ENCODE data around the gene CELF5.
"Not testable (repeated sequence)": the region's sequence is repeated elsewhere in the genome, so short reads cannot be mapped to it uniquely, and the experiment has no call there.

Gene CELF5

DNA sequence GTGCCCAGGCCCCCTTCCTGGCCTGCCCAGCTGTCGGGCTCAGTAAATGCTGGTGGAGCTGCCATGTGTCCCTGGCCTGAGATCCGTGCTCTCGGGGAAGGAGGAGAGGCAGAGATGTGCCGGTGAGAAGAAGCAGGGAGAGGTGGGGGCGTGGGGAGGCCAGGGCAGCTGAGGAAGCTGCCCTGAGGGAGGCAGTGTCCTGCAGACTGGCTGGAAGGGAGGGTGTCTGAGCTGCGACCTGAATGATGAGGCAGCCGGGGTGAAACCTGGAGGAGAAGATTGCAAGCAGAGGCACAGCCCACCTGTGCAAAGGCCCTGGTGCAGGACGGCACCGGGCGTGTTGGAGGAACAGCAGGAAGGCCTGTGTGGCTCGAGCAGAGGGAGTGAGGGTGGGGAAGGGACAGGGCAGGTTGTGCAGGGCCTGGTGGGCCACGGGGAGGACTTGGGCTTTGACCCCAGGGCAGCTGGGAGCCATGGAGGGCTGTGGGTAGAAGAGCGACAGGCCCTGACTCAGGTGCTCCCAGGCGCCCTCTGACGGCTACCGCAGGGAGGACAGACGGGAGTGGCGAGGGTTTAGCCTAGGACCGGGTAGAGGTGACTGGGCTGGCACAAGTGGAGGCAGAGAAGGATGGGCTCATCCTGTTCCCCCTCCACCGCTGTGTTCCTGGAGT is 14.0 kb upstream of the CELF5 start:
- peak; percentile 84 for DNase-seq
- no peak overlapping the region for H3K27ac Mint-ChIP-seq
- peaks cover 30% of the 10 kb centered on the region for H3K36me3 Mint-ChIP-seq (ENCODE audit: low read depth)
- no peaks in the 10 kb centered on the region for H3K9me3 Mint-ChIP-seq
- H3K4me1 Mint-ChIP-seq (ENCODE audit: low read depth), result no peaks in the 10 kb centered on the region
- no peaks in the 10 kb centered on the region for H3K27me3 Mint-ChIP-seq
- H3K4me3 Mint-ChIP-seq, result no peak overlapping the region

DNA sequence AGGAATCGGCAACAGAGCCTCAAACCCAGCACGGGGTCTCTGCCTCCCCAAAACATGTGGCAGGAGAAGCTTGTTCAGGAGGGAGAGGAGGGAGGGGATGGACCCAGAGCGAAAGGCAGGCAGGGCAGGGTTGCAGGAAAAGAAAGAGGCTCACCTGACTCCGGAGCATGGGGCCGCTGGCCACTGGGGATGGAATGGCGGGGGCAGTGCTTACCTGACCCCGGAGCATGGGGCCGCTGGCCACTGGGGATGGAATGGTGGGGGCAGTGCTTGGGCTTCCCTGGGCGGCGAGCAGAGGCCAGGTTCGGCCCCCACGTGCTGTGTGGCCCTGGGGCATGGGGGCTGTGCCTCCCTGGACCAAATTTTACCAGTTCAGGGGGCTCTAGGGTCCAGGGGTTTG is 13.3 kb upstream of the CELF5 start:
- H3K9me3 Mint-ChIP-seq, result no peaks in the 10 kb centered on the region
- no peak overlapping the region for H3K27ac Mint-ChIP-seq
- DNase-seq, result no peak
- H3K4me3 Mint-ChIP-seq, result no peak overlapping the region
- peaks cover 26% of the 10 kb centered on the region for H3K36me3 Mint-ChIP-seq (ENCODE audit: low read depth)
- H3K4me1 Mint-ChIP-seq (ENCODE audit: low read depth), result no peaks in the 10 kb centered on the region
- no peaks in the 10 kb centered on the region for H3K27me3 Mint-ChIP-seq

DNA sequence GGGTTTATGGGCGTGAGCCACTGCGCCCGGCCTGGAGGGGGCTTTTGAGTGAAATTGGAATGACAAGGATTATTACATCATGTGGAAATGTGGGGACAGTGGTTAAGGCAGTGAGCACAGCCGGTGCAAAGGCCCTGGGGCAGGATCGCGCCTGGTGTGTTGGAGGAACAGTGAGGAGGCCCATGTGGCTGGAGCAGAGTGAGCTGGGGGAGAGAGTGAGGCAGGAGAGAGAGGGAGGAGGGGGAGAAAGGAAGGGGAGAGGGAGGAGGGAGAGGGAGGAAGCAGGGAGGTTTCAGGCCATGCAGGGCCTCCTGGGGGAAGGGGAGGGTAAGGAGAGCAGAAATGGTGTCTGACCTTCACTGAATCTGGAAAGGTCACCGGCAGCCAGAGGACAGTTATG is 11.3 kb upstream of the CELF5 start:
- no peak for DNase-seq
- peaks cover 18% of the 10 kb centered on the region for H3K36me3 Mint-ChIP-seq (ENCODE audit: low read depth)

DNA sequence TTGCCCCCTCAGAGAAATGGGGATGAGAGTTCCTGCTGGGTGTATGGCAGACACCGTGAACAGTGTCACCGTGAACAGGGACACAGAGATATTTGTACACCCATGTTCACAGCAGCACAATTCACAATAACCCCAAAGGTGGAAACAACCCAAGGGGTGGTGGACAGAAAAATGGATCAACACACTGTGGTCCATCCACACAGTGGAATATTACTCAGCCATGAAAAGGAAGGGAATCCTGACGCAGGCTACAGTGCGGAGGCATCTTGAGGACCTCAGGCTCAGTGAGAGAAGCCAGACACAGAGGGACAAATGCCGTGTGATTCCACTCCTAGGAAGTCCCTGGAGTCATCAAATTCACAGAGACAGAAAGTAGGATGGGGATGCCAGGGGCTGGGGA is 7.6 kb upstream of the CELF5 start:
- Mint-ChIP-seq H3K27ac (no peak overlapping the region), H3K36me3 (ENCODE audit: low read depth) (peaks cover 6% of the 10 kb centered on the region), H3K4me3 (no peak overlapping the region), H3K9me3 (no peaks in the 10 kb centered on the region), H3K4me1 (ENCODE audit: low read depth) (no peaks in the 10 kb centered on the region), H3K27me3 (no peaks in the 10 kb centered on the region)
- DNase-seq, result no peak

More for the DNA sequence above, 11.3 kb upstream of the CELF5 start:
- Mint-ChIP-seq H3K4me1 (ENCODE audit: low read depth) (no peaks in the 10 kb centered on the region), H3K4me3 (no peak overlapping the region), H3K27ac (no peak overlapping the region), H3K27me3 (no peaks in the 10 kb centered on the region), H3K9me3 (no peaks in the 10 kb centered on the region)

DNA sequence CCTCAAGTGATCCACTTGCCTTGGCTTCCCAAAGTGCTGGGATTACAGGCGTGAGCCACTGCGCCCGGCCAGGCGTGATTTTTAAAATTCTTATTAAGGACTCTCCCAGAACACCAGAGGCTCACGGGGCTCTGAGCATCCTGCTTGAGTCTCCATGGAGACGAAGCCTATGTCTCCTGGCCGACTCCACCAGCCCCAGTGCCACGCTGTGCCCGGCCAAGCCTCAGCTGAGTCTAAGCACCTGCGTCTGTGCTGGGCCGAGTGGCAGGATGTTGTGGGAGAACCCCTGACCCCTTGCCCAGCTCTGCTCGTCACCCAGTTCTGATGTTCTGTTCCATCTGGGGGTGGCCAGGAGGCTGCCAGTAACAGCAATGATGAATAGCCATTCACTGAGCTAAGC is 3.9 kb upstream of the CELF5 start:
- peaks cover 6% of the 10 kb centered on the region for H3K27me3 Mint-ChIP-seq
- no peaks in the 10 kb centered on the region for H3K9me3 Mint-ChIP-seq
- peaks cover 6% of the 10 kb centered on the region for H3K36me3 Mint-ChIP-seq (ENCODE audit: low read depth)
- no peak for DNase-seq
- no peak overlapping the region for H3K27ac Mint-ChIP-seq
- no peaks in the 10 kb centered on the region for H3K4me1 Mint-ChIP-seq (ENCODE audit: low read depth)
- no peak overlapping the region for H3K4me3 Mint-ChIP-seq

DNA sequence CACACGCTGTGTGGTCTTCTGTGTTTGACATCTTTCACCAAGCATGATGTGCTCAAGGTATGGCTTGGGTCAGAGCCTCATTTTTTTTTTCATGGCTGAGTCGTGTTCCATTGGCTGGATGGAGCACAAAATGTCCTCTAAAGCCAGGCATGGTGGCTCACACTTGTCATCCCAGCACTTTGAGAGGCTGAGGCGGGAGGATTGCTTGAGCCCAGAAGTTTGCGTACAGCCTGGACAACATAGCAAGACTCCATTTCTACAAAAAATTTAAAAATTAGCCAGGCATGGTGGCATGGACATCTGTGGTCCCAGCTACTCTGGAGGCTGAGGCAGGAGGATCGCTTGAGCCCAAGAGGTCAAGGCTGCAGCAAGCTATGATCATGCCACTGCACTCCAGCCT is 2.9 kb upstream of the CELF5 start:
- not testable (repeated sequence) for H3K4me3 Mint-ChIP-seq; H3K9me3 Mint-ChIP-seq; H3K4me1 Mint-ChIP-seq (ENCODE audit: low read depth); H3K27ac Mint-ChIP-seq; H3K36me3 Mint-ChIP-seq (ENCODE audit: low read depth); DNase-seq
- peaks cover 16% of the 10 kb centered on the region for H3K27me3 Mint-ChIP-seq

DNA sequence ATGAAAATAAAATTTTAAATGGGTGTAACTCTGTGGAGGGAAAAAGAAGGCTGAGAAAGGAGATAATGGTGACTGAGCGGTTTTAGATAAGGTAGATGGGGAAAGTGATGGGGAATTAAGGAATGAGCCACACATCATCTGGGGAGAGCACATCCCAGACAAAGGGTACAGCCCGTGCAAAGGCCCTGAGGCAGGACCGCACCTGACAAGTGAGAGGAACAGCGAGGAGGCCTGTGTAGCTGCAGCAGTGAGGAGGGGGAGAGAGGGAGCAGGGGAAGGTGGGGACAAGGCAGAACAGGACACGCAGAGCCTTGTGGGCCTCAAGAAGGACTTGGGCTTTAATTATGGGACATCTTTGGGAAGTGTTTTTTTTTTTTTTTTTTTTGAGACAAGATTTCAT is 1.8 kb upstream of the CELF5 start:
- H3K4me3 Mint-ChIP-seq, result no peak overlapping the region
- no peaks in the 10 kb centered on the region for H3K36me3 Mint-ChIP-seq (ENCODE audit: low read depth)
- H3K4me1 Mint-ChIP-seq (ENCODE audit: low read depth), result no peaks in the 10 kb centered on the region
- H3K27ac Mint-ChIP-seq, result no peak overlapping the region
- no peaks in the 10 kb centered on the region for H3K9me3 Mint-ChIP-seq
- DNase-seq, result no peak
- peaks cover 27% of the 10 kb centered on the region for H3K27me3 Mint-ChIP-seq

DNA sequence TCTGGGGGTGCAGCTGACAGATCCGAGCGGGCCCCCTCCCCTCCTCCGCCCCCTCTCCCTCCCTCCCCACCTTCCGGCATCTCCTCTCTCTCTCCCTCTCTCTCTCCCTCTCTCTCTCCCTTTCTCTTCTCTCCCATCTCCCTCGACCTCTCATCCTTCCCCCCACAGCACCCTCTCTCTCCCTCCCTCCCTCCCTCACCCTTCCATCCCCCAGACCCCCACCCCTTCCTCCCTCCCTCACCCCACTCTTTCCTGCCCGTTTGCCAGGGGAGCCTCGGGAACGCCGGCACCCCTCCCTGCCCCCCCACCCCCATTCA is 666 bp downstream of the CELF5 start:
- Mint-ChIP-seq H3K36me3 (ENCODE audit: low read depth) (no peaks in the 10 kb centered on the region), H3K9me3 (no peaks in the 10 kb centered on the region), H3K27ac (no peak overlapping the region), H3K4me3 (no peak overlapping the region), H3K27me3 (peaks cover 31% of the 10 kb centered on the region), H3K4me1 (ENCODE audit: low read depth) (no peaks in the 10 kb centered on the region)
- no peak for DNase-seq

DNA sequence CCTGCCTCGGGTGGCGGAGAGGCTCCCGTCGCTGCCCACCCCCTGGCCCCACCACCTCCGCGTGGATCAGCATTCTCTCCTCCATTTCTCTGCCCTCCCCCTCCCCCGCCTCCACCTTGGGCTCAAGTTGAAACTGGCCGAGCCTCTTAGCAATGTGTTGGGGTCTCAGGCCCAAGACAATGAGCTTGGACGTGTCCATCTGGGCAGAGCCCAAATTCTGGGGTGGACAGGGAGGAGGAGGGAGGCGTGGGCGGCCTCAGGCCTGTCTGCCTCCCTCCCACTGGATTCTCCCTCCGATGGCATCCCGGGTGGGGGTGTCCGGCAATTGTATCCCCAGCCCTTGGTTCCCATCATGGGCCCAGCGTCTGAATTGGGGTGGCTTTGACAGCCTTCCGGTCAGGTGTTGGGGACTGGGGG is 1.2 kb downstream of the CELF5 start:
- Mint-ChIP-seq H3K9me3 (no peaks in the 10 kb centered on the region), H3K27ac (no peak overlapping the region), H3K4me1 (ENCODE audit: low read depth) (no peaks in the 10 kb centered on the region), H3K4me3 (no peak overlapping the region), H3K36me3 (ENCODE audit: low read depth) (no peaks in the 10 kb centered on the region), H3K27me3 (peaks cover 31% of the 10 kb centered on the region)
- no peak for DNase-seq

DNA sequence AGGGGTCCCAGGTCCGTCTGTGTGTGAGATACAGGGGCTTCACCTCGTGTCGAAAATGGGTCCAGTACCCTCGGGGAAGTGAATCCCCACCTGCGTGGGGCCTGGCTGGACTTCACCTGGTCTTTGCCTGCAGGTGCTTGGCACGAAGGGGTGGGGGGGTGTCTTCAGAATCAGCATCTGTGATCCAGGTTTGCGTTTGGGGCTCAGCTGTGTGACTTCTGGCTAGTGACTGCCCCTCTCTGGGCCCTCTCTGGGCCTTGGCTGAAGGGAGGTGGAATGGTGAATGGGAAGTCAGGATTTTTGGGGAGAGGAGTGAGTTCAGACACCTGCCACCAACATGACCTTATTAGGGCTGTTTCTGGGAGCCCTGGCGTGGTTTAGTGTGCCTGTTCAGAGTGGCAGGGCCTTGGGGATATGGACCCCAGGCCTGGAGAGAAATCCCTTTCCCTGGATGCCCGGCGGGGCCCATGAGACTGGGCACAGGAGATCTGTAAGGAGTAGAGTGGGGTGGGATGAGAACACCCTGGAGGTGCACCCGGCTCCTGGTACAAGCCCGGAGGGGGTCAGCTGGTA is 2.7 kb downstream of the CELF5 start:
- Mint-ChIP-seq H3K4me1 (ENCODE audit: low read depth) (no peaks in the 10 kb centered on the region), H3K27ac (no peak overlapping the region), H3K36me3 (ENCODE audit: low read depth) (no peaks in the 10 kb centered on the region), H3K27me3 (peaks cover 34% of the 10 kb centered on the region), H3K9me3 (no peaks in the 10 kb centered on the region), H3K4me3 (no peak overlapping the region)
- no peak for DNase-seq

DNA sequence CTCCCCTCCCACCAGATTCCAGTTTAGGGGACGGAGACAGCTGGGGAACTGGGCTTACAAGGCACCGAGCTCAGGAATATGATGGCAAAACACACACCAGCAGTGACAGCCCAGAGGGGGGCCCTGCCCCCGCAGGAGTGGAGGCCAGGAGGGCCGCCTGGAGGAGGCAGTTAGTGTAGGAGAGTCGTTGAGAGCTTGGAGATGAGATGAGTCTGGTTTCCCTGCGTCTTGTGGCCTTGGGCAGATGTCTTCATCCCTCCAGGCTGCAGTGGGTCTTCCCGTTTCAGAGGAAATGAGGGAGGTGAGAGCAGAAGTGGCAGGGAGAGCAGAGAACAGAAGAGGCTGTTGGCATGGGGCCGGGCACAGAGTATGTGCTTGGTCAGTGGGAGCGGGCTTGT is 4.9 kb downstream of the CELF5 start:
- DNase-seq, result no peak
- Mint-ChIP-seq H3K27me3 (peaks cover 36% of the 10 kb centered on the region), H3K4me1 (ENCODE audit: low read depth) (no peaks in the 10 kb centered on the region), H3K4me3 (no peak overlapping the region), H3K36me3 (ENCODE audit: low read depth) (no peaks in the 10 kb centered on the region), H3K9me3 (no peaks in the 10 kb centered on the region), H3K27ac (no peak overlapping the region)

DNA sequence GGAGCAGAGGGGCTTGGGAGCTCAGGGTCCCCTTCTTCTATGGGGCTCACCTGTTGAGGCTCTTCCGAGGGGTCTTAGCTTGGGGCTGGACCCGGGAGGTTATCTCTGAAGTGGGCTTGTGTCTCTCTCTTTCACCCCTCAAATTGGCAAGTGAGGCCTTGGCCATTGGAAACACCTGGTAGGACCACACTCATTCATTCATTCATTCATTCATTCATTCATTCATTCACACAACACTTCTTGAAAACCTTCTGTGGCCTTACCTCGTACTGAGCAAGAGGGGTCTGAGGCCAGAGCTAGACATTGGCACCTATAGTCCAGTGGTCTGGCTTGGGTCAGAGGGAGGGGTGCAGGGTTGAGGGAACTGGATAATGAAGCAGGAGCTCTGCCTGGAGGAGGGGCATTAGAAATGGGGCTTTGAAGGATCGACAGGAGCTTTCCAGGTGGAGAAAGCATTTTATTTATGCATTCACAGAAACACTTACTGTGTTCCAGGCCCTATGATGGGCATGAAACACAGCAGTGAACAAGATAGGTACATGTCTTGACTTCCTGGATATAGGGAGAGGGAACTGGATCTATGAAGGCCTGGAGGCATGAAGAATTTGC is 5.5 kb downstream of the CELF5 start:
- H3K4me1 Mint-ChIP-seq (ENCODE audit: low read depth), result no peaks in the 10 kb centered on the region
- no peaks in the 10 kb centered on the region for H3K36me3 Mint-ChIP-seq (ENCODE audit: low read depth)
- H3K4me3 Mint-ChIP-seq, result no peak overlapping the region

DNA sequence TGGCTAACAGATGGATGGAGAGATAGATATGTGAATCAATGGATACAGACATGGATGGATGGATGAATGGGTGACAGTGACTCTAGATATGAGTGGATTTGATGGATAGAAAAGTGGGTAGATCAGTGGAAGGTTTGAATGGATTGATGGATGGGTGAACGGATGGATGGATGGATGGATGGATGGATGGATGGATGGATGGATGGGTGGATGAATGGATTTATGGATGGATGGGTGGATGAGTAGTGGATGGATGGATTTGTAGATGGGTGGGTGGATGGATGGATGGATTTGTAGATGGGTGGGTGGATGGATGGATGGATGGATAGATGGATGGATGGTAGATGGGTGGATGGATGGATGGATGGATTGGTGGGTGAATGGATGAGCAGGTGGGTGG is 6.8 kb downstream of the CELF5 start:
- no peaks in the 10 kb centered on the region for H3K9me3 Mint-ChIP-seq
- no peak for DNase-seq
- no peaks in the 10 kb centered on the region for H3K4me1 Mint-ChIP-seq (ENCODE audit: low read depth)
- peaks cover 36% of the 10 kb centered on the region for H3K27me3 Mint-ChIP-seq
- H3K4me3 Mint-ChIP-seq, result no peak overlapping the region
- no peaks in the 10 kb centered on the region for H3K36me3 Mint-ChIP-seq (ENCODE audit: low read depth)
- H3K27ac Mint-ChIP-seq, result no peak overlapping the region

More for the DNA sequence above, 5.5 kb downstream of the CELF5 start:
- DNase-seq, result no peak
- no peaks in the 10 kb centered on the region for H3K9me3 Mint-ChIP-seq
- H3K27ac Mint-ChIP-seq, result no peak overlapping the region
- H3K27me3 Mint-ChIP-seq, result peaks cover 41% of the 10 kb centered on the region

DNA sequence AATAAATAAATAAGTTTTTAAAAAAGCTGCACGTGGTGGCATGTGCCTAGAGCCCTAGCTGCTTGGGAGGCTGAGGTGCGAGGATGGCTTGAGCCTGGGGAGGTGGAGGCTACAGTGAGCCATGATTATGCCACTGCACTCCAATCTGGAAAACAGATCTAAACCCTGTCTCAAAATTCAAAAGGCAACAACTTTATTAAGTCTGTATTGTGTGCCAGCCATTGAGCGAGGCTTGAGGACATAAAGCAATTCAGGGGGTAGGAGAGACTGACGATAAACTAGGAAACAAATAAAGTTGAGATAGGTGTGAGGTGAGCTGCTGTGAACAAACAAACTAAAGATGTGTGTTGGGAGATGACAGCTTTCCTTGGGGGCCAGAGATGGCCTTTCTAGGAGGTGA is 8.7 kb downstream of the CELF5 start:
- peaks cover 18% of the 10 kb centered on the region for H3K27me3 Mint-ChIP-seq
- H3K36me3 Mint-ChIP-seq (ENCODE audit: low read depth), result no peaks in the 10 kb centered on the region
- DNase-seq, result no peak
- no peak overlapping the region for H3K4me3 Mint-ChIP-seq
- H3K27ac Mint-ChIP-seq, result no peak overlapping the region
- H3K4me1 Mint-ChIP-seq (ENCODE audit: low read depth), result no peaks in the 10 kb centered on the region
- H3K9me3 Mint-ChIP-seq, result no peaks in the 10 kb centered on the region

DNA sequence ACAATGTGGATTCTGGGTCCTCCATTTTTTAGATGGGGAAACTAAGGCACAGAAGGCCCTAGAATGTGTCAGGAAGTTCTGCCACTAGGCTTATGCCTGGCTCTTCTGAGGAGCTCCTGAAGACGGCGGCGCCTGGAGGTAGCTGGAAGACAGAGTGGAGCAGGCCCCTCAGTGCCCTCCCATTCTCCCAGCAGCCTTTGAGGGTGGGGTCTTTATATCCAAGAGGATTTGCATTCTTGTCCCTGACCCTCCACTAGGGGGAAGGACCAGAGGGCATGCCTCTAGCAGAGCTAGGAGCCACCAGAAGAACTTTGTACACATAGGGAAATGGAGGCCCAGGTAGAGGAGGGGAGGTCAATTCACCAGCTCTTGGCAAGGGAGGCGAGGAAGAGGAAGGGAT is 9.4 kb downstream of the CELF5 start:
- Mint-ChIP-seq H3K27ac (no peak overlapping the region), H3K36me3 (ENCODE audit: low read depth) (no peaks in the 10 kb centered on the region), H3K27me3 (peaks cover 18% of the 10 kb centered on the region), H3K4me1 (ENCODE audit: low read depth) (no peaks in the 10 kb centered on the region), H3K4me3 (no peak overlapping the region), H3K9me3 (no peaks in the 10 kb centered on the region)
- DNase-seq, result no peak

All from activated T-cell treated with anti-CD3 and anti-CD28 coated beads, Interleukin-2, amount 50 U/mL, for 24 hours (primary cell).